Measurements from ENCODE around the gene CHMP1B. TPM values are rescaled to one million over a fixed set of nuclear protein-coding genes. Genes with fewer than 3 reads are reported as not detected.

The CHMP1B gene
- total and polyA plus RNA-seq, 9 of the 15 experiments (the other 6 are each of a cell fraction or from before 2014, with no cell fraction given): 12.3 to 29.9 (median 19.0) TPM

DNA sequence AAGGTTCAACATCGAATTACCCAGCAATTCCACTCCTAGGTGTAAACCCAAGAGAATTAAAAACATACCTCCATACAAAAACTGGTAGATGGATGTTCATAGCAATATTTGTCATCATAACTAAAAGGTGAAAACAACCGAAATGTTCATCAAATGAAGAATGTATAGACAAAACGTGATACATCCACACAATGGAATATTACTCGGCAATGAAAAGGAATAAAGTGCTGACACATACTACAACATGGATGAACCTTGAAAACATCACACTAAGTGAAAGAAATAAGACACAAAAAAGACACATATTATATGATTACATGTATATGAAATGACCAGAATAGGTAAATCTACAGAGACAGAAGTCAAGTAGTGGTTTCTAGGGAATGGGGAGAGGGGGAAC, 20.6 kb upstream of the CHMP1B start:
- FAIRE-seq (no peak), ATAC-seq (no peak), DNase-seq (ENCODE audit: extremely low read depth in 1 of 4, low spot score in 3 of 4) (no peak)
- H3K4me1 ChIP-seq (replicated peaks in 1 of 2; ENCODE audit: control insufficient read depth in 2 of 2, insufficient read depth in 2 of 2, low read length in 2 of 2): no peaks in the 10 kb centered on the region
- no peaks in the 10 kb centered on the region for H3K9me3 ChIP-seq (replicated peaks; ENCODE audit: control insufficient read depth, insufficient read depth, low read depth, low read length)
- H3K4me2 ChIP-seq (ENCODE audit: insufficient read depth, low read length): no peak overlapping the region
- no peak overlapping the region for H2AFZ ChIP-seq (ENCODE audit: low read depth, low read length)
- H3K27ac ChIP-seq (ENCODE audit: extremely low read depth, low read depth, low read length): no peak overlapping the region
- 21% methylated on average over 4 of the region's 4 CpGs for WGBS (ENCODE audit: insufficient coverage, low coverage, missing lambda C conversion rate)
- no TSS peak for BruUV-seq (replicated peaks)
- TF ChIP-seq NFE2 (IDR thresholded peaks at IDR 0.05; ENCODE audit: low read depth) (0 out of 2 replicates have a peak, but pooled peaks have one; percentile 22), ZKSCAN8 (CRISPR knock-in tag; IDR thresholded peaks at IDR 0.05) (no peak), RBM25 (IDR thresholded peaks at IDR 0.05; ENCODE audit: low read depth, low read length, severe bottlenecking) (peak; percentile 71), ZNF316 (IDR thresholded peaks at IDR 0.05) (peak; percentile 70), KDM1A (IDR thresholded peaks at IDR 0.05) (peak in 1 of 2 experiments; percentile 44; a peak in 3 of 4 replicates), BCOR (IDR thresholded peaks at IDR 0.05) (peak; percentile 68), FUS (optimal IDR thresholded peaks at IDR 0.05; ENCODE audit: low read depth, low read length) (no peak), ZNF146 (CRISPR knock-in tag; IDR thresholded peaks at IDR 0.05; ENCODE audit: unreplicated experiment) (peak; percentile 91), ZNF639 (CRISPR knock-in tag; conservative IDR thresholded peaks at IDR 0.05 in 1 of 2, IDR thresholded peaks at IDR 0.05 in 1 of 2) (no peak), MAFG (tag; conservative IDR thresholded peaks at IDR 0.05) (peak; percentile 27; the same call in 1 of the 2 replicates), PREB (CRISPR knock-in tag; IDR thresholded peaks at IDR 0.05) (no peak)
- in situ Hi-C loops (cut with MboI) (no loop called here), intact Hi-C loops (cut with micrococcal nuclease) (no loop called here)
- H3K9ac ChIP-seq (ENCODE audit: insufficient read depth in 1 of 2, low read depth in 2 of 2, low read length in 2 of 2): no peak overlapping the region
- ChIA-PET CTCF (ENCODE audit: low intra/inter-chr PET ratio) (no interaction called here), POLR2A (interaction anchor here (0.7 kb wide), 1 partner anchor 176 kb away, joined by 3 read pairs; no protein-coding TSS in a partner anchor)
- no peaks in the 10 kb centered on the region for H3K27me3 ChIP-seq (ENCODE audit: control insufficient read depth in 2 of 2, insufficient read depth in 2 of 2, low read length in 2 of 2)
- H4K20me1 ChIP-seq (replicated peaks; ENCODE audit: control insufficient read depth, insufficient read depth, low read length): no peaks in the 10 kb centered on the region
- H3K79me2 ChIP-seq (ENCODE audit: control insufficient read depth, insufficient read depth, low read length): no peaks in the 10 kb centered on the region
- H3K4me3 ChIP-seq: no peak overlapping the region
- no peaks in the 10 kb centered on the region for H3K9me1 ChIP-seq (ENCODE audit: control insufficient read depth, insufficient read depth, low read length)
- no peaks in the 10 kb centered on the region for H3K36me3 ChIP-seq (ENCODE audit: control insufficient read depth, insufficient read depth, low read length)
